ENCODE results near the gene CSNK1E.

The CSNK1E gene

GRCh38 chr22:38264322-38264843 is 52.9 kb downstream of the CSNK1E start:
- TF ChIP-seq REST (IDR thresholded peaks at IDR 0.05; ENCODE audit: insufficient read depth in 1 of 2, low read depth in 2 of 2, low read length in 2 of 2) (no peak), TAF1 (IDR thresholded peaks at IDR 0.05; ENCODE audit: borderline replicate concordance, insufficient read depth, low read length) (no peak), POLR2AphosphoS5 (IDR thresholded peaks at IDR 0.05; ENCODE audit: low read depth, low read length) (no peak), FOXP2 (optimal IDR thresholded peaks at IDR 0.05; ENCODE audit: borderline replicate concordance, extremely low read depth, extremely low read length, insufficient read depth) (no peak), SIN3A (IDR thresholded peaks at IDR 0.05; ENCODE audit: borderline replicate concordance, insufficient read depth, low read length) (no peak)

- TF ChIP-seq POLR2AphosphoS5 (IDR thresholded peaks at IDR 0.05; ENCODE audit: low read depth, low read length) (no peak), FOXP2 (optimal IDR thresholded peaks at IDR 0.05; ENCODE audit: borderline replicate concordance, extremely low read depth, extremely low read length, insufficient read depth) (no peak), SIN3A (IDR thresholded peaks at IDR 0.05; ENCODE audit: borderline replicate concordance, insufficient read depth, low read length) (no peak), REST (IDR thresholded peaks at IDR 0.05; ENCODE audit: insufficient read depth in 1 of 2, low read depth in 2 of 2, low read length in 2 of 2) (no peak), TAF1 (IDR thresholded peaks at IDR 0.05; ENCODE audit: borderline replicate concordance, insufficient read depth, low read length) (no peak)
Measured at GRCh38 chr22:38262051-38262795, 55.0 kb downstream of the CSNK1E start.

- no peak for TF ChIP-seq FOXP2 (optimal IDR thresholded peaks at IDR 0.05; ENCODE audit: borderline replicate concordance, extremely low read depth, extremely low read length, insufficient read depth)
Measured at GRCh38 chr22:38260761-38261681, 56.2 kb downstream of the CSNK1E start.

GRCh38 chr22:38259370-38259769 is 57.9 kb downstream of the CSNK1E start:
- TF ChIP-seq SIN3A (IDR thresholded peaks at IDR 0.05; ENCODE audit: borderline replicate concordance, insufficient read depth, low read length) (no peak), REST (IDR thresholded peaks at IDR 0.05; ENCODE audit: insufficient read depth in 1 of 2, low read depth in 2 of 2, low read length in 2 of 2) (no peak), POLR2AphosphoS5 (IDR thresholded peaks at IDR 0.05; ENCODE audit: low read depth, low read length) (no peak), TAF1 (IDR thresholded peaks at IDR 0.05; ENCODE audit: borderline replicate concordance, insufficient read depth, low read length) (no peak), FOXP2 (optimal IDR thresholded peaks at IDR 0.05; ENCODE audit: borderline replicate concordance, extremely low read depth, extremely low read length, insufficient read depth) (no peak)

- no peak for TF ChIP-seq POLR2AphosphoS5 (IDR thresholded peaks at IDR 0.05; ENCODE audit: low read depth, low read length)
- no peak for TF ChIP-seq REST (IDR thresholded peaks at IDR 0.05; ENCODE audit: insufficient read depth in 1 of 2, low read depth in 2 of 2, low read length in 2 of 2)
- no peak for TF ChIP-seq FOXP2 (optimal IDR thresholded peaks at IDR 0.05; ENCODE audit: borderline replicate concordance, extremely low read depth, extremely low read length, insufficient read depth)
- no peak for TF ChIP-seq TAF1 (IDR thresholded peaks at IDR 0.05; ENCODE audit: borderline replicate concordance, insufficient read depth, low read length)
- TF ChIP-seq SIN3A (IDR thresholded peaks at IDR 0.05; ENCODE audit: borderline replicate concordance, insufficient read depth, low read length) = no peak
Measured at GRCh38 chr22:38258895-38259294, 58.3 kb downstream of the CSNK1E start.

Measured in PFSK-1 (cell line).